HG03457 (cell line): Measurements from ENCODE around the gene SLC22A4.

Source experiments
- ATAC-seq: cut with Tn5 transposase; IDR thresholded peaks from one replicate; pipeline ENCODE4 v1.9.1; 2021; ENCODE audit warnings: moderate number of reproducible peaks; ENCODE audit not compliant: unreplicated experiment

Gene SLC22A4

DNA sequence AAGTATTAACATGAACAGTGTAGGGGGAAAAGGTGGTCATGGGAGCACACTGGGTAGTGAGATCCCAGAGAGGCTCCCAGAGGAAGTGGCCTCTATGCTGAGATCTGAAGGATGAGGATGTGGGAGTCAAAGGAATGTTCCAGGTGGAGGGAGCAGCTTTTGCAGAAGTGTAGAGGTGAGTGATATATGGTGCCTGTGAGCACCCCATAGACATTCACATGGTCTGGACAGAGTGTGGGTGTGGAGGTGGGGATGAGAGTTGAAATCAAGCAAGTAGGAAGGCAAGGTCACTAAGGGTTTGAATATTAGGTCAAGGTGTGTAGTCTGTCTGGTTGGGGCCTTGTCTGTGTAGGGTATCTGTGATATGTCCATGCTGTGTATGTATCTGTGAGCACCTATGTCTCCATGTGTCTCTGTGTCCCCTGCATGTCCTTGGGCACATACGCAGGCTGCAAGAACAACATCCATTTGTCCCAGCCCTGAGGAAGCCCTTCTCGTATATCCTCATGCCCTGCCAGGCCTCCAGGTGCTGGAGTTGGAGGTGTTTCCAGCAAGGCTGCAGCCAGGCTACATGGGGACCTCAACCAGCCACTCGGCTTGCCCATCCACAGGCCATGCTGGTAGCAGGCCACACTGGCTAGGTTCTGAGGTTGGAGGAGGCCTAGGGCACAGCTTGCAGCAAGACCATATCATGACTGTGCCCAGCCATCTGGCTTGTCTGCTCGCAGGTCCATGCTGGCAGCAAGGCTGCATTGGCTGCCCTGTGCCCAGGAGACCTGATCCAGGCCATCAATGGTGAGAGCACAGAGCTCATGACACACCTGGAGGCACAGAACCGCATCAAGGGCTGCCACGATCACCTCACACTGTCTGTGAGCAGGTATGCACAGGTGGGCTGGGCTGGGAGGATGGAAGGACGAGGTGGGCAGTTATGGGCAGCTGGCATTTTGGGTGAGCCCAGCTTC is 32.0 kb upstream of the SLC22A4 start:
- no peak for ATAC-seq

DNA sequence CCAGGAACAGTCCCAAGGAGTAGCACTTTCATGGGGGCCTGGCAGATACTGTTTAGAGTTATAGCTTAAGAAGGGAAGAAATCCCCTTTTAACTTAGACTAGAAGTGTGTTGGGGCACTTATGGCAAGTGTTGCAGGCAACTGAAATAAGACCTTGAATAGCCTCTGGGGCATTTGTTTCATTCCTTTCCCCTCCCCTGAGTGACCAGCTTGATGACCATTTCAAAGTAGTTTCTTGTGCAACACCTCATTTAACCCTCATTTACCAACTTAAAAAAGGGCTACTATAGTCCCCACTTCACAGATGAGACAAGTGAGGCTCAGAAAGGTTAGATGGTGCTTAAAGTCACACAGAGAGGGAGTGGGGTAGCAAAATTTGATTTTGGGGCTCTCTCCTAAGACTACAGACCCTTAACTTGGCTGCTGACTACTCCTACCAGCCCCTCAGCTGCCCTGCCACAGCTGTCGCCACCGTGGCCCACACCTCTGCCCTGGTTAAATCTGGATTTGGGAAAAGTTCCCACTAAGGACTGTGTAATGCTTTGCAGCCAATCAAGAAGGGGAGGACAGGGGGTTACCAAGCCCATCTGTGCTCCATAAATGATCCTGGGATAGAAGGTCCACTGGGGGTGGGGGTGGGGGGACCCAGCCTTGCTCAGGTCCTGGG is 31.2 kb upstream of the SLC22A4 start:
- no peak for ATAC-seq

DNA sequence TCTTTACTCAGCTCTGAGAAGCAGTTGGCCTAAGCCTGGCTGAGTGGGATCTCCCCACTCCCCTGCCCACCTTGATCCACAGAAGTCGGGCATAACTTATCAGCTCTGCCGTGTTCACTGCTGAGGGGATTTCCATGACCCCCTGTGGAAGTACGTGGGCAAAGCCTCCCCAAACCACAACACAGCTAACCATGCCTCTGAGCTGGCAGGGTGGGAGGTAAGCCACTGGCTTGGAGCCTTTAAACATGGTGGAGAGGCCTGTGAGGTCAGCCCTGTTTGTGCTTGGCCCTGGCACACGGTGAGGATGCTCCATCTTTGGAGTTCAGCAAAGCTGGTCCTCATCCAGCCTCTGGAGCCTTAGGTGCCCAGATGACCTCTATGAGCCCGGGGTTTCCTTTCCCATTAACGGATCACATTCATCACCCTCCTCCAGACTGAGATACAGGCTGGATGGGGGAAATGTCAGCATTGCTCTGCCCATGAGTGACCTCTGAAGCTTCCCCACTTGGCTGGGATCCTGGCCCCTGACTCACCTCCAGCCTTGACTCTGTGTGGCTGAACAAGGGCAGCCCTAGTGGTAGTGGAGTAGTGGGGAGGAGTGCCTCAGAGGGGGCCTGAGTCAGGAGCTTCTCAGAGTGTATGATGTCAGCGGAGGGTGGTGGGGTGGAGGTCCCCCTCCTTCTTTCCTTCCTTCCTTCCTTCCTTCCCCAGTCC is 30.5 kb upstream of the SLC22A4 start:
- ATAC-seq, result no peak

DNA sequence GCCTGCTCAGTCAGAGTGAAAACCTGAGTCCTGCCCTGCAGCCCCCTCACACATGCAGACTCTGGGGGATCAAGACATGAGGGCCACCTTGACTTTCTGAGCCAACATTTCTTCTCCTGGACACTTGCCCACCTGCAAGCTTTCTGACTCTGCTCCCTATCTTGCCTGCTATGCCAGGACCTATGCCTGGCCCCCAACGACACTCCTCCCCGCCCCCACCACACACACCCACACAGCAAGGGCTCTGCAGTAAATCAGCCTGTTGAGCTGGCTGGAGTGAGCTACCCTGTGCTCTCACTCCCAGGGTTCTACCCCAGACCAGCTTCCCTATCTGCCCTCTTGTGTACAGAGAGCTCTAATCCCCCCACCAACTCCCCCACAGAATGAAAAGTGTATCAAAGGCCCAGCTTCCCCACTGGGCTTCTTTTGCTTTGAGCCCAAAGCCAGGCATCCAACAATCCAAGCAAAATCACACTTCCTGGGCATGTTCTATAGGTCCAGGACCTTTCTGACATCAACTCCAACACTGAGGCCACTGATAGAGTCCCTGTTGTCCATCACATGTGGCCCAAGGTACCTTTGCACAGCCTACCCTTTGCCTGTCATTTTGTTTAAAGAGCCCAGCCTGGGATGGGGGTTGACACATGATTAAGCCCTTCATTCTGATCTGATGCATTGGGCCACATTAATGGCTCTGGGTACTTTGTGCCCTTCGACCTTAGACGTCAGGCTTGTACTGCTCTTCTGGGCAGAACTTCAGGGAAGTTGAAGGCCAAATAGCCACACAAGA is 29.5 kb upstream of the SLC22A4 start:
- no peak for ATAC-seq

GRCh38 chr5:132265336-132266030 is 28.7 kb upstream of the SLC22A4 start:
- ATAC-seq, result no peak

DNA sequence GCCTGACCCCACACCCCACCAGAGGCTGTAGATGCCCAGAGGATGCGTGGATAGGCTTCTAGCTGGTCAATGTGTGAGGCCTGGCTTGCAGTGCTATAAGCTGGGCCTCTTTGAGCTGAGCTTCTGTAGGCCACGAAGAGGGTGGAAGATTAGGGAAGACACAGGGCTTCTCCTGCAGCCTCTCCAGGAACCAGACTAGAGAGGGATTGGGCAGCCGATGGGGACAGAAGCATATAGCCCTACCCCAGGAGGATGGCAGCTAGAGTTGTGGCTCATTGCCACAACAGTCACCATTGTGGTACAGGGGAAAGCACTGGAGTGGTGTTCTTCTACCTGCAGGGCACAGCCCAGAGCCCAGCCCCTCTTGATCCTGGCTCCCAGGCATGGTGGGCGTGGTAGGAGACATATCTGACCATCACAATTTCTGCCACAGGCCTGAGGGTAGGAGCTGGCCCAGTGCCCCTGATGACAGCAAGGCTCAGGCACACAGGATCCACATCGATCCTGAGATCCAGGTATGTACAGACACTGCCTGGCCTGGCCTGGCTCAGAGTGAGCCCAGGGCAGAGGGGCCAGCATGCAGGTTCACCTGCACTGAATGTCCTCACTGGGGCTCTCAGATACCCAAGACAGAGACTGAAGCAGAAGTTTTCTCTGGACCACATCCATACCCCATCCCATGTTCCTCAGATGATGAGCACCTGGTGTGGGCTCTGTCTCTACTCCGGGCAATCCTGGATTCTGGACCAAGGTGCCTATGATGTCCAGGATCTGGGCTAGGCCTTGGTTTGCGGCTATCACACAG is 28.0 kb upstream of the SLC22A4 start:
- no peak for ATAC-seq

DNA sequence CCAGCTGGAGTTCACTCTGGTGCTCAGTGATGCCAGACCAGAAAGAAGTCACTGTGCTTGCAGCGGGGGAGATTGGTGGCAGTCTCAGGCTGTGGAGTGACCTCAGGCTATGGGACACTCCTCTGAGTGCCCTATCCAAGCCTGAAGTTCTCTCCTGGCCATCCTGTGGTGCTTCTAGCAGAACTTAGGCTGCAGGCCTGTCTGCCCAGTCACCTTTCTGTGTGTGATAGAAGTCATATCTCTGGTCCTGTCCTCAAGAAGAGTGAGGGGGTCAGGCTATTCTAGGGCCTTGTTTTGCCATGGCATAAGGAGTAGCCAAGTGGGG is 27.4 kb upstream of the SLC22A4 start:
- ATAC-seq, result no peak

DNA sequence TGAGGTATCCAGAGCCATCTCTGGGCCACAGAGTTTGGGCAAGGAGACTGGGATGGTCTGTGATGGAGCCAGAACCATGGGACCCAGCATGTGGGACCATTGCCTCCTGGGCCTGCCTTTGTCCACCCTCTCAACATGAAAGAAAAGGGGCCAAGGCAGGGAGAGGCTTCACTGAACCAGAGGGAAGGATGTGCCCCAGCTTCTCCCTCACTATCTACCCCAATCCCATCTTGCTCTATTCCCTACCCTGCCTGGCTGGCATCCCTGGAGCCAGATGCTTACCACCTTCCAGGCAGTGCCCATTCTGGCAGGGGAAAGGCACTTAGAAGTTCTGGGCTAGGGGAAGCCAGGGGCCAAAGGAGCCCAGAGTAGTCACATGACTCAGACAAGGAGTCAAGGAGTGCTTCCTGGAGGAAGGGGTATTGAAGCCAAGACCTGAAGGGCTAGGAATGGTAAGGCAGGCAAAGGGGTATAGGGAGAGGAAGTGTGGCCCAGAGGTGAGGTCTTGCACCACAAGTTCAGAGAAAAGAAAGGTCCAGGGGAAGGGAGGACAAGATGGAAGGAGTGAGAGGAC is 26.9 kb upstream of the SLC22A4 start:
- ATAC-seq, result no peak

GRCh38 chr5:132267931-132268768 is 26.0 kb upstream of the SLC22A4 start:
- no peak for ATAC-seq

DNA sequence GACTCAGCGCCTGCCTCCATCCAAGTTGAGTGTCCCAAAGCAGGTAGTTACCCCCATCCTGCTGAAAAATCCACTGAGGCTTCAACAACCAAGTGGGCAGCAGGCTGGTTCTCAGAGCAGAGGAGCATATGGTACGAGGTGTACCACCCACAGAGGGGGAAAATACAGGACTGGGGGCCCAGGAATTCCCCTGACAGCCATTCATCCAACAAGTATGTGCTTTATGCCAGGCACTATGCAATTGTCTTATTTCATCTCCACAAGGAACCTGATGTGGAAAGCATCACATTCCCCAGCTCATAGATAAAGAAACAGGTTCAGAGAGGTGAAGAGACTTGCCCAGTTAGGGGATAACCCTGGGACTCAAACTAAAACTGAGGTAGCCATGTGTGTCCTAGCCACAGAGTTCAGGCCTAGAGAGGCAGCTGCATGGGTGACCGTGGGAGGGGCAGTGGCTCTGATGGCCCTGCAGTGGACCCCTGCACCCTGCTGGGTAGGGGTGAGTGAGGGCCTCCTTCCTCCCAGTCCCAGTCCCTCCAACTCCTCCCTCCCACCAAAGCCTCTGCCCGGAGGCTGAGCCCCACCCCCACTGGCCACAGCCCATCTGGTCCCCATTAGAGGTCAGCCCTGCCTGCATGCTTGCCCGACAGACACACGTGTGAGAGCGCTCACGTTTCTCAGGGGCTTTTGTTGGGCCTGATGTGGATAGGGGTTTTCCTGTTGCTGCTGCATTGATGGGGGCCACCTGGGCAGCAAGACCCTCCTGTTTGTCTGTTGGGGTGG is 25.2 kb upstream of the SLC22A4 start:
- no peak for ATAC-seq

GRCh38 chr5:132269635-132270334 is 24.4 kb upstream of the SLC22A4 start:
- ATAC-seq, result no peak

DNA sequence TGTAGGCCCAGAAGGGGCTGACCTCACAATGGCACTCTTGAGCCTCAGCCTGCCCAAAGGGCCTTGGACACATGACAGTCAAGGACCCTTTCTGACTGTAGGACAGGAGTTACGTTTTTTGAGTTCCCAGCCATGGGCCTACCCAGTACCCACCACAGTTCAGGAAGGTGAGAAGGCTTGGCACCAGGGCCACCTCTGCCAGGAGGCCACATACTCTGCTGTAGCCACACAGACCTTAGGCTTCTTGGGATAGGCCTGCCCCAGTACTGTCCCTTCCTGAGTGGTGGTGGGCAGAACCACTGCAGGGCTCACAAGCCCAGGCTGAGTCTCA is 23.9 kb upstream of the SLC22A4 start:
- ATAC-seq, result no peak

DNA sequence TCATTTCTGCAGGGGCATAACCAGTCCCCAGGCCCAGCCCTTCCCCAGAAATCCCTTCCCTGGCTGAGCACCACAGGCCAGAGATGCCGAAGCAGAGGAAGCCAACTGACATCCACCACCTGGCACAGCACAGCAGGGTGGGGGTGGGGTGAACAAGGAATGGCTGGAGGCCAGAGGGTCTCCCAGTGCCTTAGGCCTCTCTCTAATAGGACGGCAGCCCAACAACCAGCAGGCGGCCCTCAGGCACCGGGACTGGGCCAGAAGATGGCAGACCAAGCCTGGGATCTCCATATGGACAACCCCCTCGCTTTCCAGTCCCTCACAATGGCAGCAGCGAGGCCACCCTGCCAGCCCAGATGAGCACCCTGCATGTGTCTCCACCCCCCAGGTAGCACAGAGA is 23.5 kb upstream of the SLC22A4 start:
- no peak for ATAC-seq

DNA sequence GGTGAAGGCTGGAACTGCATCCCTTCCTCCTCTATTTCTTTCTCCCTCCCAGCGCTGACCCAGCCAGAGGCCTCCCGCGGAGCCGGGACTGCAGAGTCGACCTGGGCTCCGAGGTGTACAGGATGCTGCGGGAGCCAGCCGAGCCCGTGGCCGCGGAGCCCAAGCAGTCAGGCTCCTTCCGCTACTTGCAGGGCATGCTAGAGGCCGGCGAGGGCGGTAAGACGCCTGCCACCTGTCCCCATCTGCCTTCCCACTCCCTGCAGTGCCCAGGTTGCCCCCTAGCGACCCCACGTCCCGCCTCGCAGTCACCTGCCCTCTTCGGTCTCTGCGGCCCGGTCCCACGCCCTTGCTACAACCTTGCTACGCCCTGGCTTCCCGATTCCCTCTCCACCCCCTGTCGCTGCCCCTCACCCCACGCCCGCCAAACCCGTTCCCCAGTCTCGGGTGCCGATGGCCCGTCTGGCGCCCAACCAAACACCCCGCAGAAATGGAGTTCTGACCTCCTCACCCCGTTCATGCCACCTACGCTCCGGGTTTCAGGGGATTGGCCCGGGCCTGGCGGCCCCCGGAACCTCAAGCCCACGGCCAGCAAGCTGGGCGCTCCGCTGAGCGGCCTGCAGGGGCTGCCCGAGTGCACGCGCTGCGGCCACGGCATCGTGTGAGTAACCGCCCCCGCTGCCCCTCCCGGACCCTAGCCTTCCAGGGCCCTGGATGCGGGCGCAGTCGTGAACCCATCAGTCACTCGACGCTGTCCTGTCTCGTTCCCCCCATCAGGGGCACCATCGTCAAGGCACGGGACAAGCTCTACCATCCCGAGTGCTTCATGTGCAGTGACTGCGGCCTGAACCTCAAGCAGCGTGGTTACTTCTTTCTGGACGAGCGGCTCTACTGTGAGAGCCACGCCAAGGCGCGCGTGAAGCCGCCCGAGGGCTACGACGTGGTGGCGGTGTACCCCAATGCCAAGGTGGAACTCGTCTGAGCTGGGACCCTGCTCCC is 22.6 kb upstream of the SLC22A4 start:
- no peak for ATAC-seq

DNA sequence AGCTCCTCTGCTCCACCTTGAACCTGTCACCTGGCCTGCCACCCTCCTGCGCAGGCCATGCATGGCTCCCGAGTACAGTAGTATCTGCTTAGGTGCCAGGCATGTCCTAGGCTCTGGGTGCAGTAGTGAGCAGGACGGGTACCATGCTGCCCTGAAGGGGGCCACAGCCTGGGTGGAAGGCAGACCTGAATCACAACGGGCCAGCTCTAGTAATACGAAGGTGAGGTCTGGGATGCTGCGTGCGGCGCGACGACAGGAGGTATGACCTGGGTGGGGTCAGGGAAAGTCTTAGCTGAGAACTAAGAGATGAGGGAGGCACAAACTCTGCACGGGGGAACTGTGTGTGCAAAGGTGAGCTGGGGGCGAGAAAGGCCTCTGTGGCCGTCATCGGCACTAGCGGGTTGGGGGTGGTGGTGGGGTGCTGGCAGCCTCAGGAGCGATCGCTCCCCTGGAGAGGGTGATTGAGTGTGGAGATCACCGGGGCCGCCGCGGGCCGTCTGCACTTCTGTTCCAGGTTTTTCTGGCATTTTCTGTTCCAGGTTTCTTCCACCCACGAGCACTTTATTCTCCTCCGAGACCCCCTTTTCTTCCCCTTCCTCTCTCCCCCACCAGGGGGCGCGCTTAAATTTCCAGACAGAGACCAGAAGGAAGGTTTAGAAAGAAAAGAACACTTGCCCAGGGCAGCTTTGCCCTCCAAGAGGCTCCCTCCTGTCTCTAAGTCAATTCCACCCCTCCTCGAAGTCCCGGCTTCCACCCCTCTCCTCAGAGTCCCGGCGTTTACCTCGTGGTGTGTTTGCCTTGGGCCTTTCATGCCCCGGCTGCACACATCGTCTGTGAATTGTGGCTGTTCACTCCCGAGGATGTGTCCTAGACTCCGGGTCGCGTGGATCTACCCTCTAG is 21.6 kb upstream of the SLC22A4 start:
- ATAC-seq, result no peak
